ENCODE results near the gene GPR33. TPM values are rescaled to one million over a fixed set of nuclear protein-coding genes. Genes with fewer than 3 reads are reported as not detected.

The GPR33 gene
- not detected for total RNA-seq
- polyA plus RNA-seq = not detected
- long read RNA-seq, donor 1 = 0 reads
- long read RNA-seq, donor 2 = 0 reads
- long read RNA-seq, donor 3 = 0 reads
- long read RNA-seq, donor 4 = 0 reads
- long read RNA-seq, donor 5 = 0 reads
- long read RNA-seq, donor 6 = 0 reads
- long read RNA-seq, donor 7 = 0 reads
- long read RNA-seq, donor 8 = 0 reads
- long read RNA-seq, donor 9 = 0 reads
- long read RNA-seq, donor 10 = 0 reads

- Histone ChIP-seq H3K4me1 (replicated peaks in 1 of 2) (no peaks in the 10 kb centered on the region), H3K36me3 (replicated peaks in 1 of 2) (no peaks in the 10 kb centered on the region), H3K27me3 (no peaks in the 10 kb centered on the region), H3K27ac (no peak within 1 kb of the TSS), H3K4me3 (no peak within 1 kb of the TSS), H3K9me3 (replicated peaks in 1 of 3) (no peaks in the 10 kb centered on the region)
- WGBS, 4 donors = 50 to 73% (median 72%) methylated on average over 1 of the region's 1 CpG
- DNase-seq = no peak
- TF ChIP-seq CTCF (IDR thresholded peaks at IDR 0.05) (no peak), POLR2A (IDR thresholded peaks at IDR 0.05) (no peak)
- intact Hi-C loops (cut with DNase I) = no loop called here
Observed at GRCh38 chr14:31487886-31488285, at the start of gene GPR33. TSS of gene GPR33 (minus strand) at chr14:31488039. CDS start at chr14:31483965, 4,074 bp downstream.

- TF ChIP-seq CTCF (IDR thresholded peaks at IDR 0.05) (no peak), POLR2A (IDR thresholded peaks at IDR 0.05) (no peak)
- H3K27me3 ChIP-seq = no peaks in the 10 kb centered on the region
- no peak for DNase-seq
- intact Hi-C loops (cut with DNase I) = no loop called here
- no peak overlapping the region for H3K4me3 ChIP-seq
- no peaks in the 10 kb centered on the region for H3K4me1 ChIP-seq (replicated peaks in 1 of 2)
- H3K36me3 ChIP-seq (replicated peaks in 1 of 2) = no peaks in the 10 kb centered on the region
- no peaks in the 10 kb centered on the region for H3K9me3 ChIP-seq (replicated peaks in 1 of 3)
- H3K27ac ChIP-seq = no peak overlapping the region
- 81 to 85% (median 82%) methylated on average over 5 of the region's 5 CpGs for WGBS, 4 donors
Observed at GRCh38 chr14:31536201-31536960, 48.5 kb upstream of the GPR33 start.

- no peak for TF ChIP-seq POLR2A (IDR thresholded peaks at IDR 0.05)
- no peak for TF ChIP-seq CTCF (IDR thresholded peaks at IDR 0.05)
- no peaks in the 10 kb centered on the region for H3K27me3 ChIP-seq
- intact Hi-C loops (cut with DNase I) = no loop called here
- no peak overlapping the region for H3K27ac ChIP-seq
- WGBS, 4 donors = 55 to 65% (median 62%) methylated on average over 7 of the region's 7 CpGs
- H3K4me1 ChIP-seq (replicated peaks in 1 of 2) = no peaks in the 10 kb centered on the region
- no peak for DNase-seq
- no peaks in the 10 kb centered on the region for H3K9me3 ChIP-seq (replicated peaks in 1 of 3)
- H3K4me3 ChIP-seq = no peak overlapping the region
- H3K36me3 ChIP-seq (replicated peaks in 1 of 2) = no peaks in the 10 kb centered on the region
Observed at GRCh38 chr14:31530136-31530535, 42.3 kb upstream of the GPR33 start.

GRCh38 chr14:31529053-31529452 lies 41.2 kb upstream of the GPR33 start:
- H3K27me3 ChIP-seq = no peaks in the 10 kb centered on the region
- no peaks in the 10 kb centered on the region for H3K36me3 ChIP-seq (replicated peaks in 1 of 2)
- intact Hi-C loops (cut with DNase I) = no loop called here
- H3K4me1 ChIP-seq (replicated peaks in 1 of 2) = no peaks in the 10 kb centered on the region
- H3K27ac ChIP-seq = no peak overlapping the region
- WGBS, 4 donors = 42 to 78% (median 61%) methylated on average over 1 of the region's 1 CpG
- no peak overlapping the region for H3K4me3 ChIP-seq
- TF ChIP-seq POLR2A (IDR thresholded peaks at IDR 0.05) (no peak), CTCF (IDR thresholded peaks at IDR 0.05) (no peak)
- no peaks in the 10 kb centered on the region for H3K9me3 ChIP-seq (replicated peaks in 1 of 3)
- no peak for DNase-seq
